PC-3 (cell line): ENCODE measurements around the gene GATA6.

ENCODE experiments used
- EZH2 ChIP-seq: fragments of 300-600 bp; sonication (generic); IDR thresholded peaks from one replicate; pipeline ENCODE4 v1.6.1; 2017; ENCODE audit warnings: antibody characterized with exemption, mild to moderate bottlenecking, low read length; ENCODE audit not compliant: unreplicated experiment
- TF ChIP-seq, protein P1 (sequence below): fragments of 300-600 bp; sonication (generic); conservative IDR thresholded peaks from 2 replicates; pipeline ENCODE4 v1.5.1; 2017; ENCODE audit warnings: antibody characterized with exemption, low read depth, mild to moderate bottlenecking, low read length

DNA sequence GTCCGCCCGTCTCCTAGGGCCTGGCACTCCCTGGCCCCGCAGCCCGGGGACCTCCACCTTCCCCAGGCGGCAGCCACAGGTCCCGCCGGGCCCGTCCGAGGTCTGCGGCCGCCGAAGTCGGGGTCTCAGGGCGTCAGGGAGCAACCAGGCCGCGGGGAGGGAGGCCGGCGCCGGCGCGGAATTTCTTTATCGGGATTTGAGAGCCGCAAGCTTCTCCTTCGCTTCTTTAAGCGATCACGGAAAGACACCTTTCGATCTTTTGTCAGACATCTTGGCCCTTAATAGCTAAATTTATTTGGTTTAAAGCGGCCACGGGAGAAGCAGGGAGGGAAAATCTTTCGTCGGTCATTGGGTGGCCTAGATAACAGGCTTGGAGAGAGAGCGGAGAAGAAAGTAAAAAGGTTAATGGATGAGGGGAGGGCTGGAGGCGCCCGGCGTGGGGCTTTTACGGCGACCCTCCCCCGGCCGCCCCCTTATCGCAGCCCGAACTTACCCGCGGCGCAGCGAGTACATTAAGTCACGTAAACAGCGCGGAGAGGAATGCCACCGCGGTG, 4.3 kb upstream of the GATA6 start:
- TF ChIP-seq, protein P1, sequence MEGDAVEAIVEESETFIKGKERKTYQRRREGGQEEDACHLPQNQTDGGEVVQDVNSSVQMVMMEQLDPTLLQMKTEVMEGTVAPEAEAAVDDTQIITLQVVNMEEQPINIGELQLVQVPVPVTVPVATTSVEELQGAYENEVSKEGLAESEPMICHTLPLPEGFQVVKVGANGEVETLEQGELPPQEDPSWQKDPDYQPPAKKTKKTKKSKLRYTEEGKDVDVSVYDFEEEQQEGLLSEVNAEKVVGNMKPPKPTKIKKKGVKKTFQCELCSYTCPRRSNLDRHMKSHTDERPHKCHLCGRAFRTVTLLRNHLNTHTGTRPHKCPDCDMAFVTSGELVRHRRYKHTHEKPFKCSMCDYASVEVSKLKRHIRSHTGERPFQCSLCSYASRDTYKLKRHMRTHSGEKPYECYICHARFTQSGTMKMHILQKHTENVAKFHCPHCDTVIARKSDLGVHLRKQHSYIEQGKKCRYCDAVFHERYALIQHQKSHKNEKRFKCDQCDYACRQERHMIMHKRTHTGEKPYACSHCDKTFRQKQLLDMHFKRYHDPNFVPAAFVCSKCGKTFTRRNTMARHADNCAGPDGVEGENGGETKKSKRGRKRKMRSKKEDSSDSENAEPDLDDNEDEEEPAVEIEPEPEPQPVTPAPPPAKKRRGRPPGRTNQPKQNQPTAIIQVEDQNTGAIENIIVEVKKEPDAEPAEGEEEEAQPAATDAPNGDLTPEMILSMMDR, result no peak
- TF ChIP-seq EZH2, result no peak
